Caco-2 (cell line): Measurements from ENCODE around the gene TSHZ2. TPM values are rescaled to one million over a fixed set of nuclear protein-coding genes. Genes with fewer than 3 reads are reported as not detected.

Experiments
- BruUV-seq: library from RNA; stranded (reverse); fragments of 400-500 nt; replicated peaks from 2 replicates; lab custom pipeline; 2021; lab: Mats Ljungman, UMichigan
- CTCF ChIA-PET: fragments of 300-600 bp; sonication (Branson Sonifier 250); formaldehyde crosslinking; loops from one replicate; lab custom pipeline; 2022; ENCODE audit warnings: antibody characterized with exemption; lab: Charles Lee
- POLR2A ChIA-PET: fragments of 300-600 bp; sonication (Branson Sonifier 250); formaldehyde crosslinking; loops from one replicate; lab custom pipeline; 2022; ENCODE audit warnings: antibody characterized with exemption; lab: Charles Lee
- DNase-seq, 2 experiments: peaks; one replicate each; pipeline versions ENCODE4 v3.0.0 to v3.0.0-alpha.2; 2020 to 2022
- H3K27me3 ChIP-seq: replicated peaks from 2 replicates; pipeline ENCODE4 v1.6.0; 2011; ENCODE audit warnings: low read length; ENCODE audit not compliant: control insufficient read depth, insufficient read depth
- H3K36me3 ChIP-seq: 2 replicates; pipeline ENCODE4 v1.5.1; 2011; ENCODE audit warnings: low read length; ENCODE audit not compliant: control insufficient read depth, insufficient read depth
- H3K4me1 ChIP-seq: fragments of 250-450 bp; sonication (Bioruptor Pico); 2 replicates; pipeline ENCODE4 v1.5.1; 2020; ENCODE audit warnings: mild to moderate bottlenecking
- H3K4me3 ChIP-seq: 2 replicates; pipeline ENCODE4 v1.5.1; 2011; ENCODE audit warnings: low read depth, mild to moderate bottlenecking, control low read depth, low read length
- H3K9me3 ChIP-seq: fragments of 250-450 bp; sonication (Bioruptor Pico); 2 replicates; pipeline ENCODE4 v1.5.1; 2020; ENCODE audit warnings: mild to moderate bottlenecking, moderate library complexity
- H3K27ac Mint-ChIP-seq: one replicate; pipeline ENCODE4 v1.8.0; 2022; ENCODE audit warnings: mixed read lengths; ENCODE audit not compliant: unreplicated experiment
- H3K27me3 Mint-ChIP-seq: one replicate; pipeline ENCODE4 v1.8.0; 2022; ENCODE audit warnings: mixed read lengths; ENCODE audit not compliant: insufficient read depth, unreplicated experiment
- H3K36me3 Mint-ChIP-seq: one replicate; pipeline ENCODE4 v1.8.0; 2022; ENCODE audit warnings: mild to moderate bottlenecking, mixed read lengths; ENCODE audit not compliant: insufficient read depth, unreplicated experiment
- H3K4me1 Mint-ChIP-seq: one replicate; pipeline ENCODE4 v1.8.0; 2022; ENCODE audit warnings: low read depth, mixed read lengths; ENCODE audit not compliant: unreplicated experiment
- H3K4me3 Mint-ChIP-seq: one replicate; pipeline ENCODE4 v1.8.0; 2022; ENCODE audit warnings: mild to moderate bottlenecking, moderate library complexity, mixed read lengths; ENCODE audit not compliant: unreplicated experiment
- H3K9me3 Mint-ChIP-seq: one replicate; pipeline ENCODE4 v1.8.0; 2022; ENCODE audit warnings: mixed read lengths; ENCODE audit not compliant: unreplicated experiment
- CTCF ChIP-seq, 2 experiments: fragments of 200-600 bp in 1 of 2; IDR thresholded peaks; 1 replicate in 1 of 2; 2 replicates in 1 of 2; pipeline versions ENCODE4 v1.5.1 to v1.8.0; 2011 to 2022; ENCODE audit warnings: antibody characterized with exemption in 1 of 2, control low read depth in 1 of 2, inconsistent platforms in 1 of 2, low read depth in 1 of 2, low read length in 1 of 2, mild to moderate bottlenecking in 1 of 2, moderate library complexity in 1 of 2; ENCODE audit not compliant: insufficient read depth in 1 of 2, severe bottlenecking in 1 of 2, unreplicated experiment in 1 of 2
- intact Hi-C: fragments of 100-400 bp; cut with micrococcal nuclease; formaldehyde crosslinking; loops from one replicate; pipeline ENCODE4 v1.10.0; 2022; ENCODE audit not compliant: unreplicated experiment
- total RNA-seq: library from RNA; stranded (reverse); gene quantifications from 2 replicates; pipeline ENCODE4 v1.2.3, GENCODE V29; 2022

TSHZ2 gene
- total RNA-seq, 1 experiment from 2014 or later: 0.07 TPM

- ChIA-PET CTCF (no interaction called here), POLR2A (no interaction called here)
- no peaks in the 10 kb centered on the region for H3K4me1 ChIP-seq
- DNase-seq: no peak
- intact Hi-C loops: no loop called here
- Mint-ChIP-seq H3K4me3 (no peak overlapping the region), H3K36me3 (no peaks in the 10 kb centered on the region), H3K27ac (no peak overlapping the region), H3K4me1 (no peaks in the 10 kb centered on the region), H3K27me3 (peaks cover 8% of the 10 kb centered on the region), H3K9me3 (no peaks in the 10 kb centered on the region)
- no peaks in the 10 kb centered on the region for H3K27me3 ChIP-seq
- H3K4me3 ChIP-seq: no peak overlapping the region
- H3K9me3 ChIP-seq: no peaks in the 10 kb centered on the region
- no TSS peak for BruUV-seq
- no peak for TF ChIP-seq CTCF (IDR thresholded peaks at IDR 0.05; ENCODE audit: insufficient read depth in 1 of 2, low read depth in 1 of 2, low read length in 1 of 2, severe bottlenecking in 1 of 2, unreplicated experiment in 1 of 2)
- H3K36me3 ChIP-seq: no peaks in the 10 kb centered on the region
Observed at GRCh38 chr20:52992632-52993031, 20.5 kb downstream of the TSHZ2 start.

GRCh38 chr20:52993076-52993475 lies 20.9 kb downstream of the TSHZ2 start:
- Mint-ChIP-seq H3K27me3 (peaks cover 4% of the 10 kb centered on the region), H3K9me3 (no peaks in the 10 kb centered on the region)
- CTCF ChIA-PET: no interaction called here

GRCh38 chr20:52994184-52994970 lies 22.2 kb downstream of the TSHZ2 start:
- Histone ChIP-seq H3K4me3 (no peak overlapping the region), H3K27me3 (no peaks in the 10 kb centered on the region), H3K4me1 (no peaks in the 10 kb centered on the region), H3K9me3 (no peaks in the 10 kb centered on the region), H3K36me3 (no peaks in the 10 kb centered on the region)
- intact Hi-C loops: no loop called here
- CTCF ChIA-PET: interaction anchor here (0.7 kb wide), 1 partner anchor 474 kb away, joined by 3 read pairs; no protein-coding TSS in a partner anchor
- no TSS peak for BruUV-seq
- Mint-ChIP-seq H3K27ac (no peak overlapping the region), H3K4me3 (no peak overlapping the region), H3K36me3 (no peaks in the 10 kb centered on the region), H3K27me3 (peaks cover 2% of the 10 kb centered on the region), H3K9me3 (no peaks in the 10 kb centered on the region), H3K4me1 (no peaks in the 10 kb centered on the region)
- no peak for TF ChIP-seq CTCF (IDR thresholded peaks at IDR 0.05; ENCODE audit: insufficient read depth in 1 of 2, low read depth in 1 of 2, low read length in 1 of 2, severe bottlenecking in 1 of 2, unreplicated experiment in 1 of 2)
- POLR2A ChIA-PET: no interaction called here
- no peak for DNase-seq

More at GRCh38 chr20:52993076-52993475, 20.9 kb downstream of the TSHZ2 start:
- Mint-ChIP-seq H3K4me1 (no peaks in the 10 kb centered on the region), H3K27ac (no peak overlapping the region), H3K36me3 (no peaks in the 10 kb centered on the region), H3K4me3 (no peak overlapping the region)
- Histone ChIP-seq H3K4me3 (no peak overlapping the region), H3K36me3 (no peaks in the 10 kb centered on the region), H3K4me1 (no peaks in the 10 kb centered on the region), H3K27me3 (no peaks in the 10 kb centered on the region), H3K9me3 (no peaks in the 10 kb centered on the region)
- BruUV-seq: no TSS peak
- no peak for TF ChIP-seq CTCF (IDR thresholded peaks at IDR 0.05; ENCODE audit: insufficient read depth in 1 of 2, low read depth in 1 of 2, low read length in 1 of 2, severe bottlenecking in 1 of 2, unreplicated experiment in 1 of 2)
- no peak for DNase-seq
- POLR2A ChIA-PET: no interaction called here
- intact Hi-C loops: no loop called here
